NCI-H526 treated with DMSO at 0.1 percent for 48 hours (cell line): Measurements from ENCODE around the gene NOTCH1.
"Not testable (repeated sequence)": the region's sequence is repeated elsewhere in the genome, so short reads cannot be mapped to it uniquely, and the experiment has no call there.

Experiments
- DNase-seq: peaks from one replicate; lab custom pipeline; 2025; lab: John Stamatoyannopoulos, UW

NOTCH1 gene

DNA sequence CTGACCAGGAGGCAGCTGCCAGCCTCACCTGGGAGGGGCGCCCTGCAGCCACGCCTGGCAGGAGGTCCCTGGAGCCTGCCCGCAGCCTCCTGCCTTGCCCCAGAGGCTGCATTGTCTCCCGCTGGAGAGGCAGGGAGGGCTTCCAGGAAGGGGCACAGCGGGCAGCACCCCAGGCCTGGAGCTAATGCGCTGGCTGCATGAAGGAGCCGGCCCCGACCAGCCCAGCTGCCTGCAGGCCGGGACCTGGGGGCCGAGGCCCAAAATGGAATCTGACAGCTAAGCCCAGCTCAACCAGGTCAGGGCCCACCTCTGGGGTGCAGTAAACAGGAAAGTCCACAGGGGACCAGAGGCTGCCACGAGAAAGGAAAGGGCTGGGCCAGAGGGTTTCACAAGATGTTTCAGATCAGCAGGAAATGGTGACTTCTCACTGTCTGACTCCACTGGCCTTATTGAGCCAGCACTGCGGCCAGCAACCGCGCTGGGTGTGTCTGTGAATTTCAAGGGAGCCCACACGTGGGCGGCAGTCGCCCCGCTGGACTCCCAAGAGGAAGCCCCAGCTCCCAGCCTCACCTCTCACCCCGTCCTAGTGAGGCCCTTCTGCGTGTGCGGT is 18.6 kb upstream of the NOTCH1 start:
- DNase-seq = no peak

- DNase-seq = no peak
Measured at GRCh38 chr9:136563646-136564325, 17.9 kb upstream of the NOTCH1 start.

DNA sequence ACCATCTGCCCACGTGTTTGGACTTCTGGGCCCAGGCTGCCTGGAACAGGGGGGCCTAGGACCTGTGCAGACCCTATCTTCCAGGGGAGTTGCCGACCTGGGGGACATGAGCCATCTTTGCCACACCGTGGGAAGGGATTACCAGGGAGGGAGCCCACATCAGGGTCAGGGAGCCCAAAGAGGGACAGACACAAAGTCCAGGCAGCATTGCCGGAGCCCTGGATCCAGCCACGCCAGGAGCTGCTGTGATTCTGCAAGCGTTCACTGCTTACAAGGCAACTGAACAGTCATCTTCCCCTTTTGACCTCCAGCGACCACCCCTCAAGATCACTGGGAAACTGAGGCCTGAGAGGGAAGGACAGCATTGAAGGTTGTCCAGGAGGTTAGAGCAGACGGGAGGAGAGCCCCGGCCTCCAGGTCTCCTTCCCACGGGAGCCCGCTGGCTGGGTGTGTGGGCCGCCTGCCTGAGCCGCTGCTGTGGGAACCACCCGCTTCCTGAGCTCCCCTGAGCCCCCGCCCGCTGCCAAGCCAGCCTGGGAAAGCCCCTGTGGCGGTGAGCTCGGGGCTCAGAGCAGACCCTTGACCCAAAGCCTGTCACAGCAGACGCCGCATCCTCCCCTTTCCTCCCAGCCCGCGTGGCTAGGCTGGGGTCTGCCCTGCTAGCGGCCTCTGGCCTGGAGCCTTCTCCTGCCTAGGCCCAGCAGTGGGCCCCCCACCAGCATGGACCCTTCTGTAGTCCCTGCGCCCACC is 17.1 kb upstream of the NOTCH1 start:
- DNase-seq = no peak

DNA sequence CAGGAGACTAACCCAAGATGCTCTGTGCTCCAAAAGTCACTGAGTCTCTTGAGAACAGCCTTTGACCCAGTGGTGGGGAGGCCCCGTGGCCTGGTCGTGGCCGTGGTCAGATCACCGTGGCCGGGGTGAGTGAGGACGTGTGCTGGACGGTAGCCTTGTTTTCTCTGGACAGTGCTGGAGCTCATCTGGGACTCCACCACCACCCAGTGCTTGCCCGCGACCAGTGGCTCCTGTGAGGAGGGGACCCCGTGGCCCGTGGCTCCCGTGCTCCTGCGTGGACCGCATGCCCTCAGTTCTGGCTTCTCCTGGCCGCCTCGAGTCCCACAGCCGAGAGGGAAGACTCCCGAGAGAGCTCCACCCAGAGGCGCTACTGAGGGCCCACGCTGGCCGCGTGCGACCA is 15.9 kb upstream of the NOTCH1 start:
- DNase-seq = no peak

DNA sequence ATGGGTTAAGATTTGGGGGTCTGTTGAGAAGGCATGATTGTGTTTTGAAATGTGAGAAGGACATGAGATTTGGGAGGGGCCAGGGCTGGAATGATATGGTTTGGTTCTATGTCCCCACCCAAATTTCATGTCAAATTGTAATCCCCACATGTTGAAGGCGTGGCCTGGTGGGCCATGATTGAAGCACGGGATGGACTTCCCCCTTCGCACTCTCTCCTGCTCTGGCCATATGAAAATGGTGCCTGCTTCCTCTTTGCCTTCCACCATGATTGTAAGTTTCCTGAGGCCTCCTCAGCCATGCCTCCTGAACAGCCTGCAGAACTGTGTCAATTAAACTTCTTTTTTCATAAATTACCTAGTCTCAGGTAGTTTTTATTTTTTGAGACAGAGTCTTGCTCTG is 14.7 kb upstream of the NOTCH1 start:
- DNase-seq = no peak

DNA sequence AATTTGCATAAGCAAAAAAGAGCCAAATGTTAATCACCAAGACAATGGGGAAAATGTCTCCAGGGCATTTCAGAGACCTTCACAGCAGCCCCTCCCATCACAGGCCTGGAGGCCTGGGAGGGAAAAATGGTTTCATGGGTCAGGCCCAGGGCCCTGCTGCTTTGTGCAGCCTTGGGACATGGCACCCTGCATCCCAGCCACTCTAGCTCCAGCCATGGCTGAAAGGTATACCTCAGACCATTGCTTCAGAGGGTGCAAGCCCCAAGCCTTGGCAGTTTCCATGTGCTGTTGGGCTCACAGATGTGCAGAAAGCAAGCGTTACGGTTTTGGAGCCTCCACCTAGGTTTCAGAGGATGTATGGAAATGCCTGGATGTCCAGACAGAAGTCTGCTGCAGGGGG is 13.5 kb upstream of the NOTCH1 start:
- DNase-seq = not testable (repeated sequence)

- DNase-seq = not testable (repeated sequence)
Measured at GRCh38 chr9:136558846-136559245, 13.0 kb upstream of the NOTCH1 start.

DNA sequence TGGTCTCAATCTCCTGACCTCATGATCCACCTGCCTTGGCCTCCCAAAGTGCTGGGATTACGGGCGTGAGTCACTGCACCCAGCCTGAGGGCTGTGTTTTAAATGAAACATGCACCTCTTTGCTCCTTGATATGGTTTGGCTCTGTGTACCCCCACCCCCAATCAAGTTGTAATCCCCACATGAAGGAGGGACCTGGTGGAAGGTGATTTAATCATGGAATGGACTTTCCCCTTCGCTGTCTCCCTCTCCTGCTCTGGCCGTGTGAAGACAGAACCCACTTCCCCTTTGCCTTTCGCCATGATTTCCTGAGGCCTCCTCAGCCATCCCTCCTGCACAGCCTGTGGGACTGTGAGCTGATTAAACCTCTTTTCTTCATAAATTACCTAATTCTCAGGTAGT is 12.5 kb upstream of the NOTCH1 start:
- no peak for DNase-seq

GRCh38 chr9:136557036-136557435 is 11.2 kb upstream of the NOTCH1 start:
- no peak for DNase-seq

GRCh38 chr9:136556166-136556565 is 10.3 kb upstream of the NOTCH1 start:
- no peak for DNase-seq

DNA sequence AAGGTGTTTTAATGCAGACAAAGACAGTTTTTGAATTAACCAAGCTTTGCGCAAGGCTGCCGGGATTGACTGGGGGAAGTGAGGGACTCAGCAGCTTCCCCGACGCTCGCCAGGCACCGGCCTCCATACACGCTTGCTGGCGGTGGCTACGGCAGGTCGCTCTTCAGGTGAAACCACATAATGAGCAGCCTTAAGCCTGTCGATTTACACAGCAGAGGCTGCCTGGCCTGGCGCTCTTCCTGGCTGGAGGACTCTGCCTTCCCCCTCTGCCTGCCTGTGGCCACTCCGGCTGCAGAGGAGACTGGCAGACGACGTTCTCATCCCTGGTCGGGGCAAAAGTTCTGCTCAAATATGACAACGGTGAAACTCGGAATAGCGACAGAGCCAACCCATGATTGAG is 9.0 kb upstream of the NOTCH1 start:
- DNase-seq = no peak

DNA sequence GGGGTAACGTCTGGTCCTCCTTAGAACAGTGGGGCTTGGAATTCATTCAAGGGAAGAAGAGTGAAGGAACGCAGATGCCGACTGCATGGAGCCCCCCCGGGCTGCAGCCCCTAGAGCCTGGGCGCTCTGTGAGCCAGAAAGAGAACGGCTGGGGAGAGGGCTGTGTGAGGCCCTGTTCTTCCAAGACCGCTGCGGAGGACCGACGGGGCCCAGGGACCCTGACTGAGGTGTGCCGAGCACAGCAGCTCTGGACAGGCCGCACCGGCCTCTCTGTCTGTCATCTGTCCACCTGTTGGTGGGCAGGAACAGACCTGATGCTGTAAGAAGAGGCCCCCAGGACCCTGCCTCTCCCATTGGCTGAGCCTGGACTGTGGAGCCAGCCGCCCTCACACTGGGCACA is 7.7 kb upstream of the NOTCH1 start:
- DNase-seq = no peak

DNA sequence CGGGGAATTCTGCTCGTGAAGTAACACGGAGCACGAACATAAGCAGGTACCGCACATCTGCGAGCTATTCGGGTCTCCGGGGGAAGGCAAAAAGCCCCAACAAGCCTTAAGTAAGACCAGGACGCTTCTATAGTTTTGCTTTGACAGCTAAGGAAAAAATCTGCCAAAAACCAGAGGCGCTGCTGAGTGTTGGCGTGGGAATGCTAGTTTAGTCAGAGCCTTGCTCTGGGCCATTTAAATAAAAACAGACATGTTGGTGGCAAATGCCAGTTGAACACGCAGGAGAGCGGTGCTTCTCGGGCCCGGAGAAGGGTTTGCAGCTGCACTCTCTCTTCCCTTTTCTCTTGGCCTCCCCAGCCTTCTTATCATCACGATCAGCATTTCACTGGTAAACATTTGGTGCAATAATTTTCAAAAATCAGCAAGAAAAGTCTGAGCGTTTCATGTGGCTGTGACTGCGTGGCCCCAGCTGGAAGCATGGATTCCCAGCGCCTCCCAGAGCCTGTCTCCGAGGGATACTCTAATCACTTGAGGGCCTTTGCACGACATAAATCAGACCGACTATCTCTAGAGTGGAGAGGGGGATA is 6.4 kb upstream of the NOTCH1 start:
- peak; percentile 13 for DNase-seq

GRCh38 chr9:136551401-136552116 is 5.7 kb upstream of the NOTCH1 start:
- no peak for DNase-seq

- DNase-seq = no peak
Measured at GRCh38 chr9:136550439-136551289, 4.8 kb upstream of the NOTCH1 start.

- DNase-seq = no peak
Measured at GRCh38 chr9:136549010-136549980, 3.4 kb upstream of the NOTCH1 start.

DNA sequence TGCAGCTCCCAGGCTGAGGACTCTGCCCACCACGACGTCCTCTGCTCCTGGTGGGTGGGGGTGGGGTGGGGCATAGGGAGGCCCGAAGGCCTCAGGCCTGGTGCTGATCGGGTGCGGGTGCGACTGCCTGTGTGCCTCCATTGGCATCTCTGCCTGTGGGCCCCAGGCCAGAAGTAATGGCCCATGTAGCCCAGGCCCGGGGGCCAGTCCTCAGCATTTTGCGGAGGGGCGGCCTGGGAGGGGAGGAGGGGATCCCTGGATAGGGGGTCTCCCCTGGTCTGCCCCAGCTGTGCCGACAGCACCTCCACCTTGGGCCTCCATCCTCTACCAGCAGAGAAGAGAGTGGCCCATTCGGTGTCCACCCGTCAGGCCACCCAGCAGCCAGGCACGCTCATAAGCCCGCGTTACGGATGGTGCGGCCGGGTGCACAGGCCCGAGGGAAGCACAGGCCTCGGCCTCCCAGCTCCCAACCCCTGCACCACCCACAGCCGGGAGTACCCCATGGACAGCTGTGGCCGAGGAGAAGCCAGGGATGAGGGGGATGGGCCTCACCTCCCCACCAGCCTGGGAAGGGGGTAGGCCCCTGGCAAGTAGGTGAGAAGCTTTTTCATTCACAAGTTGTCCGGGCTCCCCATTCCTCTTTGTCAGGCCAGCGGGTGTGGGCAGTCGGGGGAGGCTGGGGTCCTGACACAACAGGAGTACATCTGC is 1.8 kb upstream of the NOTCH1 start:
- no peak for DNase-seq

DNA sequence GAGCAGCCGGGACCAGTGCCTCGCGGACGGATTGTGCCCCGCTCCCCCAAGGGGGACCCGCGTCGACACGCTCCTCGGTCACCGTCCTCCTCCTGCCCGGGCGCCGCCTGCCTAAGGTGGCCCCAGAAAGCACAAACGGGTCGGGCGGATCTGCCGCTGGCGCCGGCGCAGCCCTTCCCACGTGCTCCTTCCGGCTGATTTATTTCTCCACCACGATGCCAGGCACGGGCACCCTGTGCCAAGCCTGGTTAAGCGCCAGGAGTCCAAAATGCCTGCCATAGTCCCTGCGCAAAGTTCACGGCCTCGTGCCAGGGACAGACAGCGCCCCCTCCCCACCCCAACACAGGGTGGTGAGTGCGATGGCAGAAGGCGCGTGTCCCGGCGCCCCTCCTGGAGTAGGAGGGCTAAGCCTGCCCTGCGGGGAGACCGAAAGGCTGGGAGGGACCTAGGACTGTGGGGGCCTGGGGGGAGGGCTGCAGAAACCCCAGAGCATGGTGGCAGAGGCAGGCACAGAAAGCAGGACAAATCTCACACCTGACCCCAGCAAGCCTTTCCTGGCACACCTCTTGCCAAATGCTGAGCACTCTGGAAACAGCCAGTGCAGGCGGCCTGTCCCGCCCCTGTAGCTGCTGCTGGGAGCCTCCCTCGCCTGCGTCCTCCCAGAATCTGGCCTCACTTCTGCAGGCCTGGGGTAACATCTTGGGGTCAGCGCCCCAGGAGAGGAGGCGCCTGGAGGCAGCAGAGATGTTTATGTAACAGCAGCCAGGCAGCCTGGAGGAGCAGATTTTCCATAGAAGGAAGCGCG is 1.1 kb upstream of the NOTCH1 start:
- no peak for DNase-seq

GRCh38 chr9:136545692-136545964 is 220 bp downstream of the NOTCH1 start:
- no peak for DNase-seq
